OCI-LY7 (cell line): ENCODE measurements around the gene OR2M5. TPM values are rescaled to one million over a fixed set of nuclear protein-coding genes. Genes with fewer than 3 reads are reported as not detected.

Experiments used
- total RNA-seq, 2 experiments: library from RNA; depleted of rRNA in 1 of 2; stranded (reverse); fragments of >200 nt in 1 of 2; shearing (Covaris generic) in 1 of 2; gene quantifications; 2 replicates each; pipeline ENCODE4 v1.2.3, GENCODE V29; 2014 to 2022

The OR2M5 gene
- total RNA-seq, 2 experiments from 2014 or later: not detected

Other genes with a start within 250 kb of the OR2M5 start
- gene OR2W3, start 249.6 kb upstream of the OR2M5 start, total RNA-seq (2014; rRNA removed; shearing (Covaris generic)): not detected in 2 replicates
- not detected in 2 replicates for gene OR2W3, start 249.6 kb upstream of the OR2M5 start, total RNA-seq (2022)
- gene OR2T8, start 224.9 kb upstream of the OR2M5 start, total RNA-seq (2014; rRNA removed; shearing (Covaris generic)): not detected in 2 replicates
- not detected in 2 replicates for gene OR2T8, start 224.9 kb upstream of the OR2M5 start, total RNA-seq (2022)
- not detected in 2 replicates for gene OR2AJ1, start 220.3 kb upstream of the OR2M5 start, total RNA-seq (2014; rRNA removed; shearing (Covaris generic))
- gene OR2AJ1, start 220.3 kb upstream of the OR2M5 start, total RNA-seq (2022): not detected in 2 replicates
- gene OR2L8, start 196.3 kb upstream of the OR2M5 start, total RNA-seq (2014; rRNA removed; shearing (Covaris generic)): not detected in 2 replicates
- not detected in 2 replicates for gene OR2L8, start 196.3 kb upstream of the OR2M5 start, total RNA-seq (2022)
- gene OR2AK2, start 179.9 kb upstream of the OR2M5 start, total RNA-seq (2014; rRNA removed; shearing (Covaris generic)): 0.15 TPM in 1 of 2 replicates, not detected in the other
- not detected in 2 replicates for gene OR2AK2, start 179.9 kb upstream of the OR2M5 start, total RNA-seq (2022)
- not detected in 2 replicates for gene OR2L5, start 131.5 kb upstream of the OR2M5 start, total RNA-seq (2014; rRNA removed; shearing (Covaris generic))
- not detected in 2 replicates for gene OR2L5, start 131.5 kb upstream of the OR2M5 start, total RNA-seq (2022)
- 0.06 TPM in 1 of 2 replicates, not detected in the other for gene OR2L2, start 115.1 kb upstream of the OR2M5 start, total RNA-seq (2014; rRNA removed; shearing (Covaris generic))
- 0.07 and 0.10 TPM in 2 replicates for gene OR2L2, start 115.1 kb upstream of the OR2M5 start, total RNA-seq (2022)
- gene OR2L3, start 98.3 kb upstream of the OR2M5 start, total RNA-seq (2014; rRNA removed; shearing (Covaris generic)): 0.15 TPM in 1 of 2 replicates, not detected in the other
- gene OR2L3, start 98.3 kb upstream of the OR2M5 start, total RNA-seq (2022): not detected in 2 replicates
- not detected in 2 replicates for gene OR2L13, start 50.0 kb upstream of the OR2M5 start, total RNA-seq (2014; rRNA removed; shearing (Covaris generic))
- not detected in 2 replicates for gene OR2L13, start 50.0 kb upstream of the OR2M5 start, total RNA-seq (2022)
- gene OR2M2, start 29.7 kb downstream of the OR2M5 start, total RNA-seq (2014; rRNA removed; shearing (Covaris generic)): not detected in 2 replicates
- gene OR2M2, start 29.7 kb downstream of the OR2M5 start, total RNA-seq (2022): not detected in 2 replicates
- not detected in 2 replicates for gene OR2M3, start 52.1 kb downstream of the OR2M5 start, total RNA-seq (2014; rRNA removed; shearing (Covaris generic))
- not detected in 2 replicates for gene OR2M3, start 52.1 kb downstream of the OR2M5 start, total RNA-seq (2022)
- gene OR2M4, start 86.3 kb downstream of the OR2M5 start, total RNA-seq (2014; rRNA removed; shearing (Covaris generic)): not detected in 2 replicates
- gene OR2M4, start 86.3 kb downstream of the OR2M5 start, total RNA-seq (2022): not detected in 2 replicates
- gene OR2T33, start 132.8 kb downstream of the OR2M5 start, total RNA-seq (2014; rRNA removed; shearing (Covaris generic)): not detected in 2 replicates
- gene OR2T33, start 132.8 kb downstream of the OR2M5 start, total RNA-seq (2022): not detected in 2 replicates
- not detected in 2 replicates for gene OR2T12, start 158.3 kb downstream of the OR2M5 start, total RNA-seq (2014; rRNA removed; shearing (Covaris generic))
- not detected in 2 replicates for gene OR2T12, start 158.3 kb downstream of the OR2M5 start, total RNA-seq (2022)
- not detected in 2 replicates for gene OR2M7, start 179.4 kb downstream of the OR2M5 start, total RNA-seq (2014; rRNA removed; shearing (Covaris generic))
- gene OR2M7, start 179.4 kb downstream of the OR2M5 start, total RNA-seq (2022): not detected in 2 replicates
- gene OR14C36, start 203.6 kb downstream of the OR2M5 start, total RNA-seq (2014; rRNA removed; shearing (Covaris generic)): not detected in 2 replicates
- gene OR14C36, start 203.6 kb downstream of the OR2M5 start, total RNA-seq (2022): not detected in 2 replicates
- not detected in 2 replicates for gene OR2T4, start 216.5 kb downstream of the OR2M5 start, total RNA-seq (2014; rRNA removed; shearing (Covaris generic))
- not detected in 2 replicates for gene OR2T4, start 216.5 kb downstream of the OR2M5 start, total RNA-seq (2022)
- not detected in 2 replicates for gene OR2T6, start 230.6 kb downstream of the OR2M5 start, total RNA-seq (2014; rRNA removed; shearing (Covaris generic))
- not detected in 2 replicates for gene OR2T6, start 230.6 kb downstream of the OR2M5 start, total RNA-seq (2022)